Measurements from ENCODE around the gene BARX1. TPM values are rescaled to one million over a fixed set of nuclear protein-coding genes. Genes with fewer than 3 reads are reported as not detected.

The BARX1 gene
- total RNA-seq, 4 donors from 2014 or later: 0.37 to 469 (median 84.4) TPM

GRCh38 chr9:93948441-93949072, 6.6 kb downstream of the BARX1 start:
- no peak for ATAC-seq
- Histone ChIP-seq H3K4me3 (no peak overlapping the region), H3K9me3 (no peaks in the 10 kb centered on the region), H3K27ac (no peak overlapping the region), H3K27me3 (peaks cover 100% of the 10 kb centered on the region), H3K4me1 (peaks cover 0 to 74% (median 35%) of the 10 kb centered on the region in 3 donors), H3K36me3 (peaks cover 0 to 6% of the 10 kb centered on the region in 2 donors)
- no peak for TF ChIP-seq CTCF (IDR thresholded peaks at IDR 0.05)
- no peak for TF ChIP-seq EP300 (IDR thresholded peaks at IDR 0.05)
- no peak for TF ChIP-seq POLR2A (IDR thresholded peaks at IDR 0.05)
- no peak for TF ChIP-seq POLR2AphosphoS5 (IDR thresholded peaks at IDR 0.05)
- WGBS, 2 donors (ENCODE audit: low coverage in 1 of 2): 51% methylated on average over 25 of the region's 40 CpGs; no CpG with 5 or more reads in 1 of the 2 donors

- Histone ChIP-seq H3K4me1 (peaks cover 0 to 64% (median 28%) of the 10 kb centered on the region in 3 donors), H3K36me3 (peaks cover 0 to 6% of the 10 kb centered on the region in 2 donors), H3K4me3 (no peak overlapping the region), H3K9me3 (no peaks in the 10 kb centered on the region), H3K27ac (no peak overlapping the region), H3K27me3 (peaks cover 99% of the 10 kb centered on the region)
- TF ChIP-seq POLR2AphosphoS5 (IDR thresholded peaks at IDR 0.05) (no peak), CTCF (IDR thresholded peaks at IDR 0.05) (no peak), POLR2A (IDR thresholded peaks at IDR 0.05) (no peak), EP300 (IDR thresholded peaks at IDR 0.05) (no peak)
- ATAC-seq: no peak
- 13 to 80% methylated on average over 1 to 3 of the region's 13 CpGs for WGBS, 2 donors (ENCODE audit: low coverage in 1 of 2)
Observed at GRCh38 chr9:93947409-93948070, 7.6 kb downstream of the BARX1 start.

GRCh38 chr9:93946338-93946712, 8.8 kb downstream of the BARX1 start:
- Histone ChIP-seq H3K27ac (no peak overlapping the region), H3K4me1 (peaks cover 0 to 52% (median 16%) of the 10 kb centered on the region in 3 donors), H3K9me3 (no peaks in the 10 kb centered on the region), H3K36me3 (no peaks in the 10 kb centered on the region), H3K27me3 (peaks cover 98% of the 10 kb centered on the region), H3K4me3 (peak overlapping the region in 1 of 2 donors; percentile 48)
- no peak for ATAC-seq
- WGBS, 2 donors (ENCODE audit: low coverage in 1 of 2): 20 to 62% methylated on average over 1 to 5 of the region's 5 CpGs
- no peak for TF ChIP-seq EP300 (IDR thresholded peaks at IDR 0.05)
- no peak for TF ChIP-seq POLR2A (IDR thresholded peaks at IDR 0.05)
- no peak for TF ChIP-seq CTCF (IDR thresholded peaks at IDR 0.05)

- 10 to 15% methylated on average over 8 to 23 of the region's 50 CpGs for WGBS, 2 donors (ENCODE audit: low coverage in 1 of 2)
- H3K4me3 ChIP-seq: peak overlapping the region; percentile 22 to 48
Observed at GRCh38 chr9:93945400-93946337, 9.5 kb downstream of the BARX1 start.

More at GRCh38 chr9:93945400-93946337, 9.5 kb downstream of the BARX1 start:
- Histone ChIP-seq H3K27ac (no peak overlapping the region), H3K36me3 (no peaks in the 10 kb centered on the region), H3K9me3 (no peaks in the 10 kb centered on the region), H3K4me1 (peaks cover 0 to 46% (median 11%) of the 10 kb centered on the region in 3 donors), H3K27me3 (peaks cover 97% of the 10 kb centered on the region)
- ATAC-seq: no peak
- TF ChIP-seq CTCF (IDR thresholded peaks at IDR 0.05): no peak
- TF ChIP-seq EP300 (IDR thresholded peaks at IDR 0.05): no peak
- no peak for TF ChIP-seq POLR2AphosphoS5 (IDR thresholded peaks at IDR 0.05)
- no peak for TF ChIP-seq POLR2A (IDR thresholded peaks at IDR 0.05)

Data from gastroesophageal sphincter (tissue), 4 donors.